Liver (tissue), 3 donors: ENCODE data around the gene HAUS8.

Source experiments
- EGR1 ChIP-seq, 2 donors: IDR thresholded peaks; 2 replicates each; pipeline ENCODE4 v1.6.1; 2016 to 2018; ENCODE audit warnings: antibody characterized with exemption in 2 of 2, low read depth in 2 of 2
- HNF4G ChIP-seq: IDR thresholded peaks from 2 replicates; pipeline ENCODE4 v1.6.1; 2016; ENCODE audit warnings: antibody characterized with exemption
- JUND ChIP-seq, 2 donors: IDR thresholded peaks; 2 replicates each; pipeline ENCODE4 v1.6.1; 2016; ENCODE audit warnings: antibody characterized with exemption in 2 of 2
- SP1 ChIP-seq: IDR thresholded peaks from 2 replicates; pipeline ENCODE4 v1.6.1; 2018; ENCODE audit warnings: antibody characterized with exemption, mild to moderate bottlenecking
- TF ChIP-seq, protein P1 (sequence below): fragments of 150-350 bp; IDR thresholded peaks from 2 replicates; pipeline ENCODE4 v1.5.1; 2017; ENCODE audit warnings: improper control_type of control experiment, low read depth, low read length; ENCODE audit not compliant: missing input control
- TF ChIP-seq, protein P2 (sequence below): IDR thresholded peaks from 2 replicates; pipeline ENCODE4 v1.6.1; 2016; ENCODE audit warnings: antibody characterized with exemption
- TF ChIP-seq, protein P3 (sequence below): IDR thresholded peaks from 2 replicates; pipeline ENCODE4 v1.6.1; 2016; ENCODE audit warnings: antibody characterized with exemption
- TF ChIP-seq, protein P4 (sequence below): IDR thresholded peaks from 2 replicates; pipeline ENCODE4 v1.6.1; 2016; ENCODE audit warnings: antibody characterized with exemption
- donor health status: healthy.
- donor health status: healthy.

DNA sequence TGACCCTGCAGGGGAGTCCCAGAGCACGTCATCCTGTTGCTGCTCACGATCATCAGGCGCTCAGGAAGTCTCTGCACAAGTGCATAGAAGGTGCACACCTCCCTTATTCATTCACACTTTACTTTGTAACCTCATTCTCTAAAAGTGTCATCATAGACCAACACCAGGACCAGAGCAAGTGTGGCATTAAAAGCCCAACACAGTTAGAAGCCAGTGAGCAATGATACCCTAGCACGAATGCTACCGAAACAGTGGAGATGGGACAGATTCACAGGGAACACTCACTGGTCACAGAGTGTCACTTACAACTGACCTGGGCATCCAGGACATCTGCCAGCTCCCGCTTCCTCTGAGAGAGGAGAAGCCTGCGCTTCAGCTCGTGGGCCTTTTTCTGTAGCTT, 17.0 kb downstream of the HAUS8 start:
- TF ChIP-seq, protein P1, sequence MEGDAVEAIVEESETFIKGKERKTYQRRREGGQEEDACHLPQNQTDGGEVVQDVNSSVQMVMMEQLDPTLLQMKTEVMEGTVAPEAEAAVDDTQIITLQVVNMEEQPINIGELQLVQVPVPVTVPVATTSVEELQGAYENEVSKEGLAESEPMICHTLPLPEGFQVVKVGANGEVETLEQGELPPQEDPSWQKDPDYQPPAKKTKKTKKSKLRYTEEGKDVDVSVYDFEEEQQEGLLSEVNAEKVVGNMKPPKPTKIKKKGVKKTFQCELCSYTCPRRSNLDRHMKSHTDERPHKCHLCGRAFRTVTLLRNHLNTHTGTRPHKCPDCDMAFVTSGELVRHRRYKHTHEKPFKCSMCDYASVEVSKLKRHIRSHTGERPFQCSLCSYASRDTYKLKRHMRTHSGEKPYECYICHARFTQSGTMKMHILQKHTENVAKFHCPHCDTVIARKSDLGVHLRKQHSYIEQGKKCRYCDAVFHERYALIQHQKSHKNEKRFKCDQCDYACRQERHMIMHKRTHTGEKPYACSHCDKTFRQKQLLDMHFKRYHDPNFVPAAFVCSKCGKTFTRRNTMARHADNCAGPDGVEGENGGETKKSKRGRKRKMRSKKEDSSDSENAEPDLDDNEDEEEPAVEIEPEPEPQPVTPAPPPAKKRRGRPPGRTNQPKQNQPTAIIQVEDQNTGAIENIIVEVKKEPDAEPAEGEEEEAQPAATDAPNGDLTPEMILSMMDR: no peak
- TF ChIP-seq, protein P2, sequence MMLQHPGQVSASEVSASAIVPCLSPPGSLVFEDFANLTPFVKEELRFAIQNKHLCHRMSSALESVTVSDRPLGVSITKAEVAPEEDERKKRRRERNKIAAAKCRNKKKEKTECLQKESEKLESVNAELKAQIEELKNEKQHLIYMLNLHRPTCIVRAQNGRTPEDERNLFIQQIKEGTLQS: no peak
- TF ChIP-seq EGR1 (IDR thresholded peaks at IDR 0.05; ENCODE audit: low read depth in 2 of 2) (no peak), HNF4G (no peak), SP1 (no peak), JUND (IDR thresholded peaks at IDR 0.05) (no peak)
- TF ChIP-seq, protein P3, sequence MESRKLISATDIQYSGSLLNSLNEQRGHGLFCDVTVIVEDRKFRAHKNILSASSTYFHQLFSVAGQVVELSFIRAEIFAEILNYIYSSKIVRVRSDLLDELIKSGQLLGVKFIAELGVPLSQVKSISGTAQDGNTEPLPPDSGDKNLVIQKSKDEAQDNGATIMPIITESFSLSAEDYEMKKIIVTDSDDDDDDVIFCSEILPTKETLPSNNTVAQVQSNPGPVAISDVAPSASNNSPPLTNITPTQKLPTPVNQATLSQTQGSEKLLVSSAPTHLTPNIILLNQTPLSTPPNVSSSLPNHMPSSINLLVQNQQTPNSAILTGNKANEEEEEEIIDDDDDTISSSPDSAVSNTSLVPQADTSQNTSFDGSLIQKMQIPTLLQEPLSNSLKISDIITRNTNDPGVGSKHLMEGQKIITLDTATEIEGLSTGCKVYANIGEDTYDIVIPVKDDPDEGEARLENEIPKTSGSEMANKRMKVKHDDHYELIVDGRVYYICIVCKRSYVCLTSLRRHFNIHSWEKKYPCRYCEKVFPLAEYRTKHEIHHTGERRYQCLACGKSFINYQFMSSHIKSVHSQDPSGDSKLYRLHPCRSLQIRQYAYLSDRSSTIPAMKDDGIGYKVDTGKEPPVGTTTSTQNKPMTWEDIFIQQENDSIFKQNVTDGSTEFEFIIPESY: no peak
- TF ChIP-seq, protein P4, sequence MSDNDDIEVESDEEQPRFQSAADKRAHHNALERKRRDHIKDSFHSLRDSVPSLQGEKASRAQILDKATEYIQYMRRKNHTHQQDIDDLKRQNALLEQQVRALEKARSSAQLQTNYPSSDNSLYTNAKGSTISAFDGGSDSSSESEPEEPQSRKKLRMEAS: no peak
